ENCODE results near the gene HKDC1.

GRCh38 chr10:69225681-69226080 lies 5.5 kb downstream of the HKDC1 start:
- TF ChIP-seq FOSL1 (IDR thresholded peaks at IDR 0.05; ENCODE audit: low read depth), result no peak
- TF ChIP-seq POLR2AphosphoS5 (IDR thresholded peaks at IDR 0.05; ENCODE audit: low read depth, low read length), result no peak
- TF ChIP-seq POLR2A (IDR thresholded peaks at IDR 0.05; ENCODE audit: borderline replicate concordance, extremely low read depth, insufficient read depth, insufficient read length), result no peak
- TF ChIP-seq CTCF (IDR thresholded peaks at IDR 0.05 in 2 of 3, conservative IDR thresholded peaks at IDR 0.05 in 1 of 3; ENCODE audit: borderline replicate concordance in 1 of 3, insufficient read depth in 1 of 3, low read depth in 2 of 3, low read length in 2 of 3), result no peak
- TF ChIP-seq RAD21 (IDR thresholded peaks at IDR 0.05; ENCODE audit: low read depth), result no peak
- TF ChIP-seq EZH2 (IDR thresholded peaks at IDR 0.05), result no peak
- TF ChIP-seq YY1 (IDR thresholded peaks at IDR 0.05; ENCODE audit: extremely low read depth, insufficient replicate concordance, low read depth, low read length), result no peak
- TF ChIP-seq EZH2phosphoT487 (IDR thresholded peaks at IDR 0.05; ENCODE audit: borderline replicate concordance), result no peak
- no peak for TF ChIP-seq ELF1 (IDR thresholded peaks at IDR 0.05; ENCODE audit: borderline replicate concordance, low read depth)
- no peak for TF ChIP-seq CEBPB (IDR thresholded peaks at IDR 0.05; ENCODE audit: low read depth)
- TF ChIP-seq TCF7L2 (IDR thresholded peaks at IDR 0.05; ENCODE audit: borderline replicate concordance, extremely low read depth, insufficient read depth, insufficient read length), result no peak
- no peak for TF ChIP-seq REST (IDR thresholded peaks at IDR 0.05; ENCODE audit: low read depth)
- no peak for TF ChIP-seq ATF3 (IDR thresholded peaks at IDR 0.05)
